Measurements from ENCODE around the gene FNIP1. TPM values are rescaled to one million over a fixed set of nuclear protein-coding genes. Genes with fewer than 3 reads are reported as not detected.

The FNIP1 gene
- total and polyA plus RNA-seq, 2 of the 8 experiments (the other 6 are each of a cell fraction or from before 2014, with no cell fraction given), result 3.5 to 17.3 TPM

DNA sequence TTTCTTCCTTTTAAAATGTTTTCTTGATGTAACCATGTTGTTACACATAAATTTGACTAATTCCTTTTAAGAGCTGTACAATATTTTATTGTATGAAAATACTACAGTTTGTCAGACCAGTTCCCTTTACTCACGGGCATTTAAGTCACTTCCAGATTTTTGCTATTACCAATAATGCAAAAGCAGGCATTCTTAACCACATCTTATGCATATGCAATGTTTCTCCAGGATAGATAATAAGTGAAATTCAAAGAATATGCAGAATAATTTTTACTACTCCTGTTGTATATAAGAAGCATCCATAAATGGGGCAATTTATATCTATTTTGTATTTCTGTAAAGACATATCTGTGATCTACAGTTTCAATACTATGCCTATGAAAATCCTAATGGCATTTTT, 77.3 kb downstream of the FNIP1 start:
- H4K8ac ChIP-seq (ENCODE audit: extremely low read depth, insufficient read depth, low read length), result no peak overlapping the region
- no peak overlapping the region for H3K4me2 ChIP-seq (ENCODE audit: insufficient read depth in 1 of 2, low read depth in 2 of 2, low read length in 2 of 2)
- no peak overlapping the region for H3K27ac ChIP-seq (ENCODE audit: low read depth, low read length)
- H3K4me1 ChIP-seq (replicated peaks in 1 of 4; ENCODE audit: control insufficient read depth in 3 of 4, insufficient read depth in 4 of 4, low read length in 3 of 4), result no peaks in the 10 kb centered on the region
- H3K4ac ChIP-seq (replicated peaks; ENCODE audit: insufficient read length, low read depth, low read length), result no peak overlapping the region
- H3K27me3 ChIP-seq (replicated peaks in 1 of 4; ENCODE audit: control insufficient read depth in 3 of 4, extremely low read depth in 1 of 4, insufficient read depth in 3 of 4, low read length in 3 of 4), result no peaks in the 10 kb centered on the region
- no peaks in the 10 kb centered on the region for H3K23me2 ChIP-seq (ENCODE audit: low read depth, low read length)
- H3K18ac ChIP-seq (ENCODE audit: extremely low read depth, low read length), result no peak overlapping the region
- no peak overlapping the region for H2AFZ ChIP-seq (ENCODE audit: low read length)
- FAIRE-seq (no peak), DNase-seq (ENCODE audit: low read depth in 1 of 2, low spot score in 2 of 2) (no peak)
- no peak overlapping the region for H2AK5ac ChIP-seq (ENCODE audit: low read depth, low read length)
- H3K36me3 ChIP-seq (ENCODE audit: control insufficient read depth in 2 of 4, insufficient read depth in 4 of 4, low read length in 3 of 4), result no peaks in the 10 kb centered on the region; a peak in 1 of 8 replicates
- H4K91ac ChIP-seq (replicated peaks; ENCODE audit: insufficient read length, low read length), result no peak overlapping the region
- H3K56ac ChIP-seq (replicated peaks; ENCODE audit: insufficient read length, low read depth, low read length), result no peak overlapping the region
- WGBS, 2 experiments (ENCODE audit: extremely low coverage in 1 of 2, insufficient coverage in 1 of 2, insufficient read length in 1 of 2, insufficient replicate concordance in 2 of 2, low coverage in 1 of 2, low lambda C conversion rate in 2 of 2, missing lambda C conversion rate in 1 of 2), result 90% methylated on average over 1 of the region's 1 CpG; no CpG with 5 or more reads in 1 of the 2 experiments
- H3K9me3 ChIP-seq (ENCODE audit: insufficient read depth in 2 of 2, low read depth in 1 of 2, low read length in 1 of 2), result no peaks in the 10 kb centered on the region
- no peak overlapping the region for H4K5ac ChIP-seq (ENCODE audit: insufficient read length, low read depth, low read length)
- H2BK12ac ChIP-seq (ENCODE audit: low read depth, low read length), result no peak overlapping the region
- H2BK5ac ChIP-seq (ENCODE audit: low read depth, low read length), result no peak overlapping the region
- H2BK20ac ChIP-seq (ENCODE audit: low read length), result no peak overlapping the region
- no peak overlapping the region for H2BK120ac ChIP-seq (replicated peaks; ENCODE audit: low read depth, low read length)
- no peaks in the 10 kb centered on the region for H3K79me2 ChIP-seq (ENCODE audit: control insufficient read depth in 1 of 2, insufficient read depth in 2 of 2, low read length in 2 of 2)
- no peak overlapping the region for H2BK15ac ChIP-seq (ENCODE audit: low read length)
- H3K14ac ChIP-seq (ENCODE audit: insufficient read length), result no peak overlapping the region
- H3K23ac ChIP-seq (ENCODE audit: insufficient read length), result no peak overlapping the region
- CTCF ChIA-PET (ENCODE audit: partially characterized antibody), result interaction anchor here (0.6 to 0.7 kb wide), 2 partner anchors 45 to 130 kb away, joined by 3 read pairs; no protein-coding TSS in a partner anchor
- no peaks in the 10 kb centered on the region for H3K79me1 ChIP-seq (ENCODE audit: low read depth, low read length)
- POLR2A ChIA-PET (ENCODE audit: partially characterized antibody), result interaction anchor here (0.9 kb wide), 1 partner anchor 12 kb away, joined by 4 read pairs; no protein-coding TSS in a partner anchor
- no peak overlapping the region for H3K4me3 ChIP-seq (ENCODE audit: extremely low read depth in 1 of 4, insufficient read depth in 2 of 4, low read depth in 3 of 4, low read length in 4 of 4)
- no peaks in the 10 kb centered on the region for H4K20me1 ChIP-seq (replicated peaks in 1 of 2; ENCODE audit: control insufficient read depth in 1 of 2, insufficient read depth in 2 of 2, low read length in 2 of 2)
- no peak overlapping the region for H3K9ac ChIP-seq (replicated peaks in 1 of 4; ENCODE audit: extremely low read depth in 1 of 4, low read depth in 3 of 4, low read length in 3 of 4)
- TF ChIP-seq EGR1 (IDR thresholded peaks at IDR 0.05; ENCODE audit: borderline replicate concordance, low read depth, low read length) (no peak), YY1 (IDR thresholded peaks at IDR 0.05; ENCODE audit: low read depth, low read length) (no peak), SP1 (IDR thresholded peaks at IDR 0.05; ENCODE audit: low read depth, low read length) (no peak), CHD2 (IDR thresholded peaks at IDR 0.05; ENCODE audit: low read length) (no peak), CBX5 (IDR thresholded peaks at IDR 0.05; ENCODE audit: low read depth, low read length) (no peak), SP4 (IDR thresholded peaks at IDR 0.05; ENCODE audit: low read length) (no peak), KDM4A (IDR thresholded peaks at IDR 0.05; ENCODE audit: low read depth, low read length, severe bottlenecking) (no peak), TBP (IDR thresholded peaks at IDR 0.05; ENCODE audit: low read depth, low read length) (no peak), CBX8 (IDR thresholded peaks at IDR 0.05; ENCODE audit: borderline replicate concordance, low read depth, low read length) (no peak), ZNF274 (IDR thresholded peaks at IDR 0.05; ENCODE audit: borderline replicate concordance, extremely low read depth, low read length) (no peak), SIRT6 (IDR thresholded peaks at IDR 0.05; ENCODE audit: low read length) (no peak)
